Measurements from ENCODE around the gene DNAJC5. TPM values are rescaled to one million over a fixed set of nuclear protein-coding genes. Genes with fewer than 3 reads are reported as not detected.

DNAJC5 gene, protein sequence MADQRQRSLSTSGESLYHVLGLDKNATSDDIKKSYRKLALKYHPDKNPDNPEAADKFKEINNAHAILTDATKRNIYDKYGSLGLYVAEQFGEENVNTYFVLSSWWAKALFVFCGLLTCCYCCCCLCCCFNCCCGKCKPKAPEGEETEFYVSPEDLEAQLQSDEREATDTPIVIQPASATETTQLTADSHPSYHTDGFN
- total RNA-seq (2014; rRNA removed; shearing (Covaris generic)) (23.5 and 27.7 TPM in 2 replicates), total RNA-seq (2022) (24.1 and 27.5 TPM in 2 replicates), Bru-seq, nascent RNA (percentile 65 among the genes with signal in this experiment), BruChase-seq, experiment 1, labeled RNA remaining after a 6-hour chase (percentile 83 among the genes with signal in this experiment), BruChase-seq, experiment 2, labeled RNA remaining after a 2-hour chase (percentile 81 among the genes with signal in this experiment)
- long read RNA-seq, full-length matches to known transcripts, result 3 of 19 reads
- long read RNA-seq, partial matches to known transcripts, result 1 of 19 reads
- long read RNA-seq, other reads (novel, unspliced or antisense), result 15 of 19 reads

- Histone ChIP-seq H3K4me3 (ENCODE audit: low read depth, low read length, poor library complexity, severe bottlenecking) (peak within 1 kb of the TSS; percentile 84), H3K27ac (ENCODE audit: low read depth, low read length, poor library complexity, severe bottlenecking) (peak within 1 kb of the TSS; percentile 75), H2AFZ (ENCODE audit: low read length) (no peak within 1 kb of the TSS; the same call in 1 of the 2 replicates), H3K9me3 (ENCODE audit: low read length) (no peaks in the 10 kb centered on the region), H3K4me1 (ENCODE audit: insufficient read depth, low read length, poor library complexity, severe bottlenecking) (peaks cover 11% of the 10 kb centered on the region), H3K9me2 (ENCODE audit: insufficient read depth, low read length) (no peaks in the 10 kb centered on the region), H4K20me1 (ENCODE audit: insufficient read depth, low read length) (peaks cover 14% of the 10 kb centered on the region), H3K36me3 (ENCODE audit: insufficient read depth, low read length) (peaks cover 31% of the 10 kb centered on the region; the same call in 1 of the 2 replicates), H3K79me2 (ENCODE audit: insufficient read depth, low read depth, low read length) (peaks cover 36% of the 10 kb centered on the region), H3K4me2 (ENCODE audit: low read length) (peak within 1 kb of the TSS; percentile 88)
- no TSS peak for BruUV-seq (replicated peaks)
- intact Hi-C loops (cut with micrococcal nuclease; ENCODE audit: unreplicated experiment), result loop anchor here (2.0 to 5.0 kb wide), 2 partner anchors 30 to 357 kb away; partner anchors contain the start of genes PTK6 and TPD52L2
- CTCF ChIA-PET (ENCODE audit: unreplicated experiment), result no interaction called here
- POLR2A ChIA-PET, result interaction anchor here (0.6 kb wide), 1 partner anchor 32 kb away, joined by 4 read pairs; no protein-coding TSS in a partner anchor
- DNase-seq (ENCODE audit: low spot score), result peak; percentile 97
- TF ChIP-seq CTCF (conservative IDR thresholded peaks at IDR 0.05; ENCODE audit: low read length), result no peak
These were observed at the start of gene DNAJC5 for GRCh38 chr20:63894358-63895201. Gene DNAJC5, plus strand, starts transcription at chr20:63895126. Its CDS starts 33,220 bp downstream, at chr20:63928346.

DNA sequence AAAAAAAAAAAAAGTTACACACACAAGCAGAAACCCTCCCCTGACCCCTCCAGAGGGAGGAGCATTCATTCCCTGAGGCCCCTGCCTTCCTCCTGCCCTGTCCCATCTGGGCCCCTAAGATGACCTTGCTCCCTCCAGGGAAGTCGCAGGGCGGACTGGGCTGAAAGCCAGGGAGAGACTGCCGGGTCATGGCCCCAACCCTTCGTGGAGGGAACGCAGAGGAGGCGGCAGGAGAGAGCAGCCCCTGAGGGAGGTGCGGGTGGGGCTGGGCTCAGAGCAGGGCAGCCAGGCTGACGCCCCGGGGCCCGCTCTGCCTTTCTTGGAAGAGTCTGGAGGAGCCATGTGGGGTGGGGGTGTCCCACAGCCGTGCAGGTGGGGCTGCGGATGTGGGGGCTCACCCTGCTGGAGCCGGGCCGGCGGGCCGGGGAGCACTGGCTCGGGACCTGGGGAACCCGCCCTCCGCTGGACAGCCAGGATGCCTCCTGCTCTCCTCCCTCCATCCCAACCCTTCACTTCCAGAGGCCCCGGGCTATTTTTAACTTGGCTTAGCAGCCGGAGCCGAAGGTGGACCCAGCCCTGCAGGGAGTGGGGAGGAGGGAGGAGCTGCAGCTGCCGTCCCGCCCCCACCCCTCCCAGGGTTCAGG is 48.7 kb upstream of the DNAJC5 start:
- Histone ChIP-seq H3K9me3 (ENCODE audit: low read length) (no peaks in the 10 kb centered on the region), H3K36me3 (ENCODE audit: insufficient read depth, low read length) (no peaks in the 10 kb centered on the region), H3K4me2 (ENCODE audit: low read length) (no peak overlapping the region), H4K20me1 (ENCODE audit: insufficient read depth, low read length) (no peaks in the 10 kb centered on the region), H3K4me3 (ENCODE audit: low read depth, low read length, poor library complexity, severe bottlenecking) (no peak overlapping the region), H3K27ac (ENCODE audit: low read depth, low read length, poor library complexity, severe bottlenecking) (no peak overlapping the region), H3K79me2 (ENCODE audit: insufficient read depth, low read depth, low read length) (no peaks in the 10 kb centered on the region), H3K9me2 (ENCODE audit: insufficient read depth, low read length) (no peaks in the 10 kb centered on the region), H3K4me1 (ENCODE audit: insufficient read depth, low read length, poor library complexity, severe bottlenecking) (no peaks in the 10 kb centered on the region), H2AFZ (ENCODE audit: low read length) (no peak overlapping the region)
- DNase-seq (ENCODE audit: low spot score), result no peak
- BruUV-seq (replicated peaks), result no TSS peak
- ChIA-PET POLR2A (no interaction called here), CTCF (ENCODE audit: unreplicated experiment) (no interaction called here)
- no peak for TF ChIP-seq CTCF (conservative IDR thresholded peaks at IDR 0.05; ENCODE audit: low read length)
- no peak for TF ChIP-seq EZH2phosphoT487 (IDR thresholded peaks at IDR 0.05; ENCODE audit: borderline replicate concordance, low read depth, low read length)
- intact Hi-C loops (cut with micrococcal nuclease; ENCODE audit: unreplicated experiment), result no loop called here

All from OCI-LY7 (cell line).